Bronchial epithelial cell (primary cell): ENCODE results near the gene EFCAB6. TPM values are rescaled to one million over a fixed set of nuclear protein-coding genes. Genes with fewer than 3 reads are reported as not detected.
A peak's percentile ranks its signal among the peaks of the same experiment; 100 is the strongest.

Experiments used
- DNase-seq: peaks from one replicate; pipeline ENCODE4 v3.0.0-alpha.2; 2010; ENCODE audit warnings: low read depth
- FAIRE-seq: peaks from 2 replicates; lab custom pipeline; 2011; peaks lifted over from hg19 to GRCh38; lab: Jason Lieb, UNC
- H3K27me3 ChIP-seq: 2 replicates; pipeline ENCODE4 v1.5.1; 2011; ENCODE audit warnings: low read length; ENCODE audit not compliant: control insufficient read depth, insufficient read depth
- H3K36me3 ChIP-seq: 2 replicates; pipeline ENCODE4 v1.5.1; 2011; ENCODE audit warnings: low read length; ENCODE audit not compliant: control insufficient read depth, insufficient read depth
- H3K4me3 ChIP-seq: 2 replicates; pipeline ENCODE4 v1.5.1; 2011; ENCODE audit warnings: mild to moderate bottlenecking, low read depth, low read length, control low read depth
- total RNA-seq: library from RNA; depleted of rRNA; stranded (reverse); fragments of >200 nt; gene quantifications from 2 replicates; pipeline ENCODE4 v1.2.1, GENCODE V29; 2014
- TF ChIP-seq, protein P1 (sequence below): IDR thresholded peaks from 2 replicates; pipeline ENCODE4 v1.5.1; 2011; ENCODE audit warnings: mild to moderate bottlenecking, moderate library complexity, low read length, control low read depth, inconsistent platforms; ENCODE audit not compliant: insufficient read depth, severe bottlenecking

The EFCAB6 gene
- total RNA-seq, 1 donor from 2014 or later = 0.26 TPM

DNA sequence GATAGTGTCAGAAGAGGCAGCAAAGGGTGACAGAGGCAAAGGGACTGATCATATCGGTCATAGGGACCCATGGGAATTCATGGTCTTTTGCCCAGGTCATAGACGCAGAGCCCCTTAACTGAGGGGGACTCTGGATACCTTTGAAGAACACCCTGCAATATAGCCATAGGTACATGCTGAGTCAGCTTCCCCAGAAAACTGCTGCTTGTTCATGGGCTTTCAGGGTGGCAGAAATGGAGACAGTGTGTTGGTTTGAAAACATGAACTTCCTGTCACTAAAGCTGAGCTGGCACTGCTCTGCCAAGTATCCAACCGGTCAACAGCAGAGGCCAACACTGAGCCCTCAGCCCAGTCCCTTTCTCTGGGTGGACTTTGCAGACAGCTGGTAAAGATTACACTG is 114.2 kb downstream of the EFCAB6 start:
- Histone ChIP-seq H3K36me3 (no peaks in the 10 kb centered on the region), H3K4me3 (no peak overlapping the region), H3K27me3 (no peaks in the 10 kb centered on the region)
- DNase-seq = no peak
- FAIRE-seq = no peak
- TF ChIP-seq, protein P1, sequence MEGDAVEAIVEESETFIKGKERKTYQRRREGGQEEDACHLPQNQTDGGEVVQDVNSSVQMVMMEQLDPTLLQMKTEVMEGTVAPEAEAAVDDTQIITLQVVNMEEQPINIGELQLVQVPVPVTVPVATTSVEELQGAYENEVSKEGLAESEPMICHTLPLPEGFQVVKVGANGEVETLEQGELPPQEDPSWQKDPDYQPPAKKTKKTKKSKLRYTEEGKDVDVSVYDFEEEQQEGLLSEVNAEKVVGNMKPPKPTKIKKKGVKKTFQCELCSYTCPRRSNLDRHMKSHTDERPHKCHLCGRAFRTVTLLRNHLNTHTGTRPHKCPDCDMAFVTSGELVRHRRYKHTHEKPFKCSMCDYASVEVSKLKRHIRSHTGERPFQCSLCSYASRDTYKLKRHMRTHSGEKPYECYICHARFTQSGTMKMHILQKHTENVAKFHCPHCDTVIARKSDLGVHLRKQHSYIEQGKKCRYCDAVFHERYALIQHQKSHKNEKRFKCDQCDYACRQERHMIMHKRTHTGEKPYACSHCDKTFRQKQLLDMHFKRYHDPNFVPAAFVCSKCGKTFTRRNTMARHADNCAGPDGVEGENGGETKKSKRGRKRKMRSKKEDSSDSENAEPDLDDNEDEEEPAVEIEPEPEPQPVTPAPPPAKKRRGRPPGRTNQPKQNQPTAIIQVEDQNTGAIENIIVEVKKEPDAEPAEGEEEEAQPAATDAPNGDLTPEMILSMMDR = no peak

DNA sequence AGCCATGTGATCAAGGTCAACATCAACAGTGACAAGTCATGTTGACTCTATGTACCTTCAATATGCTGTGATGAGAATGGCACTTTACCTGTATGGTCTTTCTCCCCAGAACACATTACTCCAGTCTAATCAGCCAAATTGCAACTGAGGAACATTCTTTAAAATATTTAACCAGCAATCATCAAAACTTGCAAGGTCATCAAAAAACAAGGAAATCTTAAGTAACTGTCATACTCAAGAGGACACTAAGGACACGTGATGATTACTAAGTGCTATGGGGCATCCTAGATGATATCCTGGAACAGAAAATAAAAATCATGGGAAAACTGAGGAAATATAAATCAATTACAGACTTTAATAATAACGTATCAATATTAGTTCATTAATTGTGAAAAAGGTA is 118.9 kb downstream of the EFCAB6 start:
- DNase-seq (no peak), FAIRE-seq (no peak)
- TF ChIP-seq, protein P1 = no peak
- Histone ChIP-seq H3K36me3 (no peaks in the 10 kb centered on the region), H3K27me3 (no peaks in the 10 kb centered on the region), H3K4me3 (no peak overlapping the region)

DNA sequence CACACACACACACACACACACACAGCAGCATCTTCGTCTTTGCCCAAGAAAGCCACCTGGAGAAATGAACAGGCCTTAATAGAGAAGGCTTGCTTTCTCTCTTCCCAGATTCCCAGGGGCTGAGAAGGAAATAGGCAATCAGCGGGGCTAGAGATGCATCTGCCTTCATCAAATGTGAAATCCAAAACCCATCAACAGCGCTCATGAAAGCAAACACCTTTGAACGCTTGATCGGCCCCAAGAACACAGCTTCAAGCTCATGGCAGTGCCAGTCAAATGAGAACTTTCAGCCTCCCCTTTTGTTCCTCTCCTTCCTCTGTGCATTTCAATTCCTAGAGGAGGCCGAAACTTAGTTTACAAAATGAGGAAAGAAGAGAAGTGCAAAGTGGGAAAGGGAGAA is 122.7 kb downstream of the EFCAB6 start:
- H3K36me3 ChIP-seq = no peaks in the 10 kb centered on the region
- H3K27me3 ChIP-seq = no peaks in the 10 kb centered on the region
- TF ChIP-seq, protein P1 = no peak
- FAIRE-seq (no peak), DNase-seq (no peak)
- H3K4me3 ChIP-seq = no peak overlapping the region

DNA sequence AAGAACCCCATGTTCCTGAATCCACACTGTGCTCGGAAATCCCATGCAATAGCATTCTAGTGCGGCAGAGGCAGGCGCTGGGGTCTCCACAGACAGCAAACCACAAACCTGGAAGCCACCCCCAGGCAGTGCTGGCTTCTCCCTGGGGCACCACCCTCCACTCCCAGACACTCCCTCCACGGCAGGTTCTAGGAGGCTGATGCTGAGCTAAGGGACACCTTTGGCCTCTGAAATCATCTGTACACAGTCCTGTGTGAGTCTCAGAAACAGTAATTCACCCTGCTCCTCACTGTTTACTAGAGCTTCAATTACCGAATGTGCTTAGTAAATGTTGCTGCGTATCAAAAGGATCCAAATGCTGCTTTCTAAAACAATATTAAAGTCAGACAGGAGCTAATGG is 129.3 kb downstream of the EFCAB6 start:
- H3K27me3 ChIP-seq = no peaks in the 10 kb centered on the region
- TF ChIP-seq, protein P1 = no peak
- FAIRE-seq (no peak), DNase-seq (no peak)
- no peaks in the 10 kb centered on the region for H3K36me3 ChIP-seq
- H3K4me3 ChIP-seq = no peak overlapping the region

DNA sequence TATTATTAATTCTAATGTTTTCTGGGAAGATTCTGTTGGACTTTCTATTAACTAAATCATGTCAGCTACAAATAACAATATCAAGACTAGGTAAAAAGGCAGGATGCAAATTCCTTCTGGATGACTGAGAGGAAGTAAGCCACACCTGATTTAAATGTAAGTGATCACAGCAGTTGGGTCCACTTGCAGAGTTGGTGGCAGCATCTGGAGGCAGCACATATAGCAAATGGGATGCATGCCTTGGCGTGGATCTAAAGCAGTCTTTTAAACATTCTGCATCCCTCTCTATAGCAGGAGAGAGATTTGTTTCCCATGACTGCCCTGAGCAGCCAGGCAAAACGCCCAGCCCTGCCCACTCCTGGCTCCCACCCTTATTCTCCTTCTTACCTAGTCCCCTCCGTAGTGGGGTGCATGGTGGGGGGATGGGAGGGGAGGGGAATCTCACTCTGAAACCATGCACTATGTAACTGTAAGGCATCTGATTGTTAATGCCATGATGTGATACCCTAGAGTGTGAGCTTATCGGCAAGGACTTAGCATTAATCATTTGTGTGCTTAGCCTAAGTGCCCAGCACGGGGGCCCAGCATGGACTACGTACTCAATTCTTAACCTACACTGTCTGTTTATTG is 130.3 kb downstream of the EFCAB6 start:
- no peak overlapping the region for H3K4me3 ChIP-seq
- H3K36me3 ChIP-seq = no peaks in the 10 kb centered on the region
- no peaks in the 10 kb centered on the region for H3K27me3 ChIP-seq
- TF ChIP-seq, protein P1 = no peak
- peak; percentile 45 for DNase-seq
- no peak for FAIRE-seq

DNA sequence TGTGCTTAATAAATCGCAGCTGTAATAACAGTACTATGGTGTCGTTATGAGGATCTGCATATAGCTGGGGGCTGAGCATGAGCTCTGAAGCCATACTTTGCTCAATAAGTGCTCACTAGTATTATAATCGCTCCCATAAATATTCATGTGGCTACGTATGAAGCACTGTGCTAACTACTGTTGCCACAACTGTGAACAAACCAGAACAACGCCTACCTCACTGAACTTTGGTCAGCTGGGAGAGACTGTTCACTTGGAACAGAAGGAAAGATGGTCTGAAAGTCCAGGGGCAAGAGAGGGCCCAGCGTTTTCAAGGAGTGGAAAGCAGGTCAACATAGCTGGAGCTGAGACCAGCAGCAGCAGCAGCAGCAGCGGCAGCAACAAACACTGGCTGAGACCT is 141.6 kb downstream of the EFCAB6 start:
- Histone ChIP-seq H3K36me3 (no peaks in the 10 kb centered on the region), H3K27me3 (no peaks in the 10 kb centered on the region), H3K4me3 (no peak overlapping the region)
- no peak for DNase-seq
- FAIRE-seq = no peak
- TF ChIP-seq, protein P1 = no peak
